Measurements from ENCODE around the gene FZD4. TPM values are rescaled to one million over a fixed set of nuclear protein-coding genes. Genes with fewer than 3 reads are reported as not detected.
"Not testable (repeated sequence)": the region's sequence is repeated elsewhere in the genome, so short reads cannot be mapped to it uniquely, and the experiment has no call there.

Gene FZD4
- total RNA-seq, 1 donor from 2014 or later: 11.9 TPM

- H3K4me3 Mint-ChIP-seq: no peak overlapping the region
- no peaks in the 10 kb centered on the region for H3K27me3 Mint-ChIP-seq
- peaks cover 20% of the 10 kb centered on the region for H3K4me1 Mint-ChIP-seq (ENCODE audit: unreplicated experiment)
Measured at GRCh38 chr11:86996953-86997570, 41.9 kb upstream of the FZD4 start.

GRCh38 chr11:86993031-86993430, 37.8 kb upstream of the FZD4 start:
- Mint-ChIP-seq H3K27ac (no peak overlapping the region), H3K36me3 (no peaks in the 10 kb centered on the region), H3K9me3 (no peaks in the 10 kb centered on the region), H3K4me3 (no peak overlapping the region), H3K27me3 (peaks cover 10% of the 10 kb centered on the region), H3K4me1 (ENCODE audit: unreplicated experiment) (peaks cover 18% of the 10 kb centered on the region)
- no peak for DNase-seq (ENCODE audit: extremely low spot score, unreplicated experiment)
- no peak for TF ChIP-seq CTCF (conservative IDR thresholded peaks at IDR 0.05)

More at GRCh38 chr11:86996953-86997570, 41.9 kb upstream of the FZD4 start:
- Mint-ChIP-seq H3K27ac (no peak overlapping the region), H3K9me3 (no peaks in the 10 kb centered on the region), H3K36me3 (no peaks in the 10 kb centered on the region)
- TF ChIP-seq CTCF (conservative IDR thresholded peaks at IDR 0.05): no peak
- no peak for DNase-seq (ENCODE audit: extremely low spot score, unreplicated experiment)

- not testable (repeated sequence) for H3K9me3 Mint-ChIP-seq
- peaks cover 14% of the 10 kb centered on the region for H3K4me1 Mint-ChIP-seq (ENCODE audit: unreplicated experiment)
Measured at GRCh38 chr11:86992340-86992739, 37.1 kb upstream of the FZD4 start.

GRCh38 chr11:86991341-86991740, 36.1 kb upstream of the FZD4 start:
- Mint-ChIP-seq H3K36me3 (no peaks in the 10 kb centered on the region), H3K4me3 (no peak overlapping the region), H3K9me3 (no peaks in the 10 kb centered on the region), H3K27ac (no peak overlapping the region), H3K27me3 (peaks cover 10% of the 10 kb centered on the region), H3K4me1 (ENCODE audit: unreplicated experiment) (peaks cover 10% of the 10 kb centered on the region)
- DNase-seq (ENCODE audit: extremely low spot score, unreplicated experiment): no peak
- no peak for TF ChIP-seq CTCF (conservative IDR thresholded peaks at IDR 0.05)

More at GRCh38 chr11:86992340-86992739, 37.1 kb upstream of the FZD4 start:
- not testable (repeated sequence) for DNase-seq (ENCODE audit: extremely low spot score, unreplicated experiment); H3K4me3 Mint-ChIP-seq; H3K36me3 Mint-ChIP-seq; H3K27ac Mint-ChIP-seq
- peaks cover 10% of the 10 kb centered on the region for H3K27me3 Mint-ChIP-seq

GRCh38 chr11:86990515-86990914, 35.3 kb upstream of the FZD4 start:
- H3K4me3 Mint-ChIP-seq: no peak overlapping the region
- no peaks in the 10 kb centered on the region for H3K36me3 Mint-ChIP-seq
- H3K27me3 Mint-ChIP-seq: peaks cover 10% of the 10 kb centered on the region
- H3K27ac Mint-ChIP-seq: no peak overlapping the region
- no peaks in the 10 kb centered on the region for H3K9me3 Mint-ChIP-seq
- no peak for DNase-seq (ENCODE audit: extremely low spot score, unreplicated experiment)
- no peak for TF ChIP-seq CTCF (conservative IDR thresholded peaks at IDR 0.05)
- peaks cover 10% of the 10 kb centered on the region for H3K4me1 Mint-ChIP-seq (ENCODE audit: unreplicated experiment)

GRCh38 chr11:86990031-86990430, 34.8 kb upstream of the FZD4 start:
- Mint-ChIP-seq H3K27me3 (peaks cover 10% of the 10 kb centered on the region), H3K27ac (no peak overlapping the region), H3K9me3 (no peaks in the 10 kb centered on the region), H3K4me1 (ENCODE audit: unreplicated experiment) (peaks cover 10% of the 10 kb centered on the region), H3K36me3 (no peaks in the 10 kb centered on the region), H3K4me3 (no peak overlapping the region)
- DNase-seq (ENCODE audit: extremely low spot score, unreplicated experiment): no peak
- TF ChIP-seq CTCF (conservative IDR thresholded peaks at IDR 0.05): no peak

Data from type B pancreatic cell (in vitro differentiated cells).